Common myeloid progenitor, CD34-positive (primary cell): ENCODE data around the gene PSTK. TPM values are rescaled to one million over a fixed set of nuclear protein-coding genes. Genes with fewer than 3 reads are reported as not detected.

ENCODE experiments used
- CTCF ChIA-PET: fragments of 350-600 bp; sonication (Branson Sonifier 250); formaldehyde crosslinking; loops from one replicate; lab custom pipeline; 2021; ENCODE audit warnings: antibody characterized with exemption; lab: Charles Lee
- POLR2A ChIA-PET: fragments of 350-600 bp; sonication (Branson Sonifier 250); formaldehyde crosslinking; loops from one replicate; lab custom pipeline; 2021; ENCODE audit warnings: antibody characterized with exemption; lab: Charles Lee
- DNase-seq, 3 donors: peaks; one replicate each; pipeline versions ENCODE4 v3.0.0 to v3.0.0-alpha.2; 2013
- H3K27ac ChIP-seq, 2 experiments: 1 replicate in 1 of 2; 2 replicates in 1 of 2; pipeline ENCODE4 v1.7.0; 2013; ENCODE audit warnings: inconsistent platforms in 2 of 2, low read length in 2 of 2, mild to moderate bottlenecking in 2 of 2, low read depth in 1 of 2, moderate library complexity in 1 of 2; ENCODE audit not compliant: severe bottlenecking in 2 of 2, insufficient read depth in 1 of 2, poor library complexity in 1 of 2
- H3K27me3 ChIP-seq, 5 experiments: replicated peaks in 2 of 5; 1 replicate in 3 of 5; 2 replicates in 2 of 5; pipeline versions ENCODE4 v1.6.1 to v1.7.0; 2013; ENCODE audit warnings: low read length in 4 of 5, mild to moderate bottlenecking in 2 of 5, moderate library complexity in 2 of 5, inconsistent platforms in 1 of 5; ENCODE audit not compliant: insufficient read depth in 5 of 5, control insufficient read depth in 4 of 5
- H3K36me3 ChIP-seq, 4 experiments: 1 replicate in 2 of 4; 2 replicates in 2 of 4; pipeline versions ENCODE4 v1.6.1 to v1.7.0; 2013; ENCODE audit warnings: low read length in 3 of 4, control low read depth in 1 of 4, mild to moderate bottlenecking in 1 of 4; ENCODE audit not compliant: control insufficient read depth in 4 of 4, insufficient read depth in 4 of 4
- H3K4me1 ChIP-seq, 4 experiments: 1 replicate in 3 of 4; 2 replicates in 1 of 4; pipeline versions ENCODE4 v1.6.1 to v1.7.1; 2013; ENCODE audit warnings: low read length in 3 of 4, mild to moderate bottlenecking in 3 of 4, control low read depth in 1 of 4, inconsistent platforms in 1 of 4, moderate library complexity in 1 of 4; ENCODE audit not compliant: control insufficient read depth in 4 of 4, insufficient read depth in 4 of 4; ENCODE audit errors: control extremely low read depth in 1 of 4
- H3K4me3 ChIP-seq, 7 experiments: 1 replicate in 4 of 7; 2 replicates in 3 of 7; pipeline versions ENCODE4 v1.5.1 to v1.7.0; 2013; ENCODE audit warnings: mild to moderate bottlenecking in 7 of 7, low read length in 6 of 7, moderate library complexity in 6 of 7, inconsistent platforms in 2 of 7, low read depth in 2 of 7, control low read depth in 1 of 7; ENCODE audit not compliant: insufficient read depth in 4 of 7, control insufficient read depth in 1 of 7; ENCODE audit errors: extremely low read depth in 1 of 7
- H3K9me3 ChIP-seq, 5 experiments: 1 replicate in 4 of 5; 2 replicates in 1 of 5; pipeline versions ENCODE4 v1.6.1 to v1.7.1; 2013; ENCODE audit warnings: low read length in 4 of 5, mild to moderate bottlenecking in 2 of 5, inconsistent platforms in 1 of 5, low read depth in 1 of 5, moderate library complexity in 1 of 5; ENCODE audit not compliant: control insufficient read depth in 4 of 5, insufficient read depth in 2 of 5; ENCODE audit errors: control extremely low read depth in 1 of 5
- WGBS: methylation state at CpG from one replicate; pipeline ENCODE4 v1.1.5; 2013; ENCODE audit not compliant: insufficient coverage; 5-methylcytosine and 5-hydroxymethylcytosine counted together
- polyA plus RNA-seq: library from polyadenylated mRNA; unstranded; fragments of 120-200 nt; gene quantifications from one replicate; pipeline ENCODE4 v1.2.1, GENCODE V29; 2013

Gene PSTK, protein sequence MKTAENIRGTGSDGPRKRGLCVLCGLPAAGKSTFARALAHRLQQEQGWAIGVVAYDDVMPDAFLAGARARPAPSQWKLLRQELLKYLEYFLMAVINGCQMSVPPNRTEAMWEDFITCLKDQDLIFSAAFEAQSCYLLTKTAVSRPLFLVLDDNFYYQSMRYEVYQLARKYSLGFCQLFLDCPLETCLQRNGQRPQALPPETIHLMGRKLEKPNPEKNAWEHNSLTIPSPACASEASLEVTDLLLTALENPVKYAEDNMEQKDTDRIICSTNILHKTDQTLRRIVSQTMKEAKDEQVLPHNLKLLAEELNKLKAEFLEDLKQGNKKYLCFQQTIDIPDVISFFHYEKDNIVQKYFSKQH
- polyA plus RNA-seq: 7.8 TPM

DNA sequence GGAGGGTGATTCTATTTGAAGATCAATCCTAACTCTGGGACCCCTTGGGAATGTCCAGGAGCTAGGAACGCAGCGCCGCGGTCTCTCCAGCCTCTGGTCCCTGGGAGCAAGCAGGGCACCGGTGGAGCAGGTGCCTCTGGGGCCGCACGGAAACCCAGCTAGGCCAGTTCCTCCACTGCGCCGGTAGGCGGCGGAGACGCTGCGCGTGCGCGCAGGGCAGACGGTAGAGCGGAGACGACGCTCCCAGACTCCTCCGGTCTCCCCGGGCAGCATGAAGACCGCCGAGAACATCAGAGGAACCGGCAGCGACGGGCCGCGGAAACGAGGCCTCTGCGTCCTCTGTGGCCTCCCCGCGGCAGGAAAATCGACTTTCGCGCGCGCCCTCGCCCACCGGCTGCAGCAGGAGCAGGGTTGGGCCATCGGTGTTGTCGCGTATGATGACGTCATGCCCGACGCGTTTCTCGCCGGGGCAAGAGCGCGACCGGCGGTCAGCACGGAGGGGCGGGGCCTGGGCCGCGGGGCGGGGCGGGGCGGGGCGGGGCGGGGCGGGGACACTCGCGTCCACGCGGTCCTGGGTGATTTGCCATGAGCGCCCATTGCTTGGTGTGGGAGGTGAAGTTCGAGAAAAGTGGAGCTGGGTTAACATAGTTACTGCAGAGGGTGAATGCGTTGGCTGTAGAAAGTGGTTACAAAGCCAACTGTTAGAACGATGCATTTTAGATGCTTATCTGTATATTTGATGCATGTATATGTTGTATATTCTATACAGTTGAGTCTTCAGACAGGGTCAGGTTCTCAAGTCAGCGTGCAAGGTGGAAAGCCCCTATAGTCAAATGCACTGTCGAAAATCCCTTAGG, at the start of gene PSTK:
TSS of gene PSTK (plus strand) at position 193 of the 857 bp plus-strand sequence. CDS start at position 272, 79 bp downstream.
- ChIA-PET POLR2A (interaction anchor here (0.8 to 1.0 kb wide), 2 partner anchors 18 to 28 kb away, joined by 3 to 6 read pairs; partner anchors contain the start of gene IKZF5), CTCF (interaction anchor here (0.8 to 5.6 kb wide), 13 partner anchors 10 to 154 kb away, joined by 3 to 32 read pairs (median 4); partner anchors contain the start of genes ACADSB and IKZF5)
- peak within 1 kb of the TSS; percentile 60 to 85 for H3K27ac ChIP-seq
- WGBS: 1% methylated on average over 54 of the region's 73 CpGs
- H3K36me3 ChIP-seq: peaks cover 0 to 7% (median 0%) of the 10 kb centered on the region in 4 experiments
- H3K4me1 ChIP-seq: peaks cover 9 to 19% (median 14%) of the 10 kb centered on the region in 4 experiments
- peak within 1 kb of the TSS; percentile 65 to 90 (median 82) for H3K4me3 ChIP-seq
- H3K27me3 ChIP-seq: no peaks in the 10 kb centered on the region
- no peaks in the 10 kb centered on the region for H3K9me3 ChIP-seq
- peak; percentile 94 to 96 (median 96) for DNase-seq

DNA sequence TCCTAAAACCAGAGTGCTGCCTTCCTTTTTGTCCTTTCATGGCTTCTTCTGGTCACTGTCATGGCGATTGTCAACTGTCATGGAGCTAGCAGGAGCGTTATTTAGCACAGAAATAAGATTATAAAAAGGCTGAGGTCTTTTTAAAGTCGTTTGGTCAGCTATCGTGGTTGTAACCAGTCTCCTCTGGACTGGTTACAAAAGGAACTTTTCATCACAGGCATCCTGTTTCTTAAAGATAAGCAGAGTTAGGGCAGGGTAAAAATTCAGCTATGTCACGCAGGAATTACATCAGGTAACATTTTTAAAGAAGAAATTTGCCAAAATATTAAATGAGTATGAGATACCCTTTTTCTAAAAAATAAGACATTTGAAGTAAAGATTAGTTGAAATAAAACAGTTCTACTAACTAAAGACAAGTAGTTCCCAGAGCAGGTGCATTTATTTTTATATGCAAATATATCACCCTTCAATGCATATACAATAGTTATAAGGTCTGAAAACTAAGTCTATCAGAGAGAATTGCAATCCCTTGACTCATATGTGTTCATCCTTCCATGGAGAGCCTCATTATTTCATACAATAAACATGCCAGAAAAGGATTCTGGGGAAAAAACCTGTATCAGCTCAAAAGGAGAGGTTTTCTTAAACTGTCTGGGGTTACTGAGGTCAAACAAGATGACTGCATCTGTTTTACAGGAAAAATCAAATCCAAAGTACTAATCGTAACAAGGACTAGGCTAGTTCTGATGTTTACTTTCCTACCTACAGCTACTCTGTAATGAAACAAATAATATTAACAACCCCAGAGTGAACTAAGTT, 48.9 kb upstream of the PSTK start:
- Histone ChIP-seq H3K27me3 (no peaks in the 10 kb centered on the region), H3K27ac (peak overlapping the region; percentile 36 to 75), H3K4me1 (peaks cover 0 to 17% (median 2%) of the 10 kb centered on the region in 4 experiments), H3K36me3 (peaks cover 0 to 10% (median 7%) of the 10 kb centered on the region in 4 experiments), H3K9me3 (no peaks in the 10 kb centered on the region), H3K4me3 (peak overlapping the region in 2 of 7 experiments; percentile 19 to 44)
- ChIA-PET CTCF (interaction anchor here (0.8 kb wide), 1 partner anchor 24 kb away, joined by 4 read pairs; no protein-coding TSS in a partner anchor), POLR2A (no interaction called here)
- WGBS: 20% methylated on average over 1 of the region's 6 CpGs
- peak; percentile 29 to 68 (median 52) for DNase-seq

DNA sequence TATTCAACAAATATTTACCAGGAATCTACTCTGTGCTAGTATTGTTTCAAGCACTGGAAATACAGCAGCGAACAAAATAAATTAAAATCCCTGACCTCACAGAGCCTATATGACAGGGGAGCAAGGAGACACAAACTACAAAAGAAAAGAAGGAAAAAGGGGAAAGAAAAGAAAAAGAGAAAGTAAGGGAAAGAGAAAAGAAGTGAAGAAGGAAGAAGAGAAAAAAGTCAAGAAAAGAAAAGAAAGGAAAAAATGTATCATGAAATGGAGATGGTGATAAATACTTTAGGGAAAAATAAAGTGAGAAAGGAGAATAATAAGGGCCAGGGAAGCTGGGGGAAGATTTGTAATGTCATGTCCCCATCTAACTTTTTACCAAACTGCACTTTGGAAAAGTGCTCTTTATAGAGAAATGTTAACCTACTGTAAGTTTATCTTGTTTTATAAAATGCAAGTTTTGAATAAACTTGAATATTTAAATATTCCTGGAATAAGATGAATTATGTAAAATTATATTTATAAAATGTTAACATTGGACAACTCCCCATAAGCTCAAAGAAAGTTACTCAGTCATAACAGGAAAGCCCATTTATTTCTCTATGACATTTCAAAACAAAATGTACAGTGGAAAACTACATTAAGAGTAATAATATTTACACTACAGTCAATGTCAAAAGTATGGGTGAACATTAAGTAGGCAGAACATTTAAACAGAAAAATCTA, 40.9 kb upstream of the PSTK start:
- no CpG with 5 or more reads among the region's 1 CpG for WGBS
- DNase-seq: no peak
- Histone ChIP-seq H3K27ac (no peak overlapping the region), H3K4me3 (no peak overlapping the region), H3K4me1 (no peaks in the 10 kb centered on the region), H3K36me3 (peaks cover 0 to 34% (median 29%) of the 10 kb centered on the region in 4 experiments), H3K9me3 (no peaks in the 10 kb centered on the region), H3K27me3 (no peaks in the 10 kb centered on the region)
- ChIA-PET POLR2A (no interaction called here), CTCF (no interaction called here)

DNA sequence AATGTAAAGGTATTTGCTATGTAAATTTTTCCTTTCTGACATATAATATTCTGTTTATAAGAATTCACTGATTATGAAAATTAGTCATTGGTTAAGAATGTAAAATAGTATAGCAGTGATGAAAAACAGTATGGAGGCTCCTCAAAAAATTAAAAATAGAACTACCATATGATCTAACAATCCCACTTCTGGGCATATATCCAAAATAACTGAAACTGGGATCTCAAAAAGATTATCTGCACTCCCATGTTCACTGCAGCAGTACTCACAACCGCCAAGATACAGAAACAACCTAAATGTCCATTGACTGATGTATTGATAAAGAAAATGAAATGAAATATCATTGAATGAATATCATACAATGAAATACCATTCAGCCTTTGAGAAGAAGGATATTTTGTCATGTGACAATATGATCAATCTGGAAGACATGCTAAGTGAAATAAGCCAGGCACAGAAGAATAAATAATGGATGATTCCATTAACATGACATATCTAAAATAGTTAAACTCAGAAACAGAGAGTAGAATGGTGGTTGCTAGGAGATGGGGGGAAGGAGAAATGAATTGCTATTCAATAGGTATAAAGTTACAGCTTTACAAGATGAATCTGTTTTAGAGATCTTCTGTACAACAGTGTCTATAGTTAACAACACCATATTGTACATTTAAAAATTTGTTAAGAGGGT, 40.2 kb upstream of the PSTK start:
- no peaks in the 10 kb centered on the region for H3K4me1 ChIP-seq
- H3K27me3 ChIP-seq: no peaks in the 10 kb centered on the region
- CTCF ChIA-PET: no interaction called here
- no peak overlapping the region for H3K27ac ChIP-seq
- H3K36me3 ChIP-seq: peaks cover under 1 to 34% (median 28%) of the 10 kb centered on the region in 4 experiments
- DNase-seq: no peak
- POLR2A ChIA-PET: no interaction called here
- WGBS: no CpG with 5 or more reads among the region's 1 CpG
- no peak overlapping the region for H3K4me3 ChIP-seq
- no peaks in the 10 kb centered on the region for H3K9me3 ChIP-seq

DNA sequence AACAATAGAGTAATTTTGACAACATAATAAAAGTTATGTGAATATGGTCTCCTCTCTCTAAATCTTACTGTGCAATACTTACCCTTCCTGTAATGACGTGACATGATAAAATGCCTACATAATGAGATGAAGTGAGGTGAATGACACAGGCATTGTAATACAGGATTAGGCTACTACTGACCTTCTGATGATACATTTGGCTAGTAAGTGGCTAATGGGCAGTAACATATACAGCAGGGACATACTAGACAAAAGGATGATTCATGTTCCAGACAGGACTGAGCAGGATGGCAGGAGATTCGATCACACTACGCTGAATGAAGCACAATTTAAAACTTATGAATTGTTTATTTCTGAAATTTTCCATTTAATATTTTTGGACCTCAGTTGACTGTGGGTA, 30.9 kb upstream of the PSTK start:
- Histone ChIP-seq H3K27me3 (no peaks in the 10 kb centered on the region), H3K9me3 (peaks cover 0 to under 1% (median 0%) of the 10 kb centered on the region in 5 experiments), H3K4me1 (peaks cover 0 to 13% (median 8%) of the 10 kb centered on the region in 4 experiments), H3K27ac (no peak overlapping the region), H3K36me3 (peaks cover 8 to 28% (median 12%) of the 10 kb centered on the region in 4 experiments), H3K4me3 (no peak overlapping the region)
- WGBS: no CpG with 5 or more reads among the region's 3 CpGs
- ChIA-PET POLR2A (no interaction called here), CTCF (no interaction called here)
- no peak for DNase-seq
